ENCODE results near the gene FANK1. TPM values are rescaled to one million over a fixed set of nuclear protein-coding genes. Genes with fewer than 3 reads are reported as not detected.

Gene FANK1
- total RNA-seq, 1 experiment from 2014 or later: 0.73 TPM

GRCh38 chr10:125976960-125977605 is 80.7 kb downstream of the FANK1 start:
- ChIA-PET CTCF (interaction anchor here (0.6 kb wide), 1 partner anchor 48 kb away, joined by 3 read pairs; no protein-coding TSS in a partner anchor), POLR2A (interaction anchor here (0.6 kb wide), 1 partner anchor 43 kb away, joined by 13 read pairs; no protein-coding TSS in a partner anchor)
- Histone ChIP-seq H3K27me3 (replicated peaks; ENCODE audit: control insufficient read depth, insufficient read depth, low read length) (no peaks in the 10 kb centered on the region), H3K4me3 (ENCODE audit: low read depth, low read length) (no peak overlapping the region), H3K9me3 (no peaks in the 10 kb centered on the region), H3K36me3 (ENCODE audit: control insufficient read depth, insufficient read depth, low read length) (no peaks in the 10 kb centered on the region), H3K4me1 (no peaks in the 10 kb centered on the region)
- Mint-ChIP-seq H3K27me3 (ENCODE audit: insufficient read depth, unreplicated experiment) (no peaks in the 10 kb centered on the region), H3K4me1 (ENCODE audit: low read depth, unreplicated experiment) (no peaks in the 10 kb centered on the region), H3K4me3 (ENCODE audit: unreplicated experiment) (no peak overlapping the region), H3K36me3 (ENCODE audit: insufficient read depth, unreplicated experiment) (no peaks in the 10 kb centered on the region), H3K9me3 (ENCODE audit: unreplicated experiment) (no peaks in the 10 kb centered on the region), H3K27ac (ENCODE audit: unreplicated experiment) (no peak overlapping the region)
- no peak for TF ChIP-seq CTCF (IDR thresholded peaks at IDR 0.05; ENCODE audit: insufficient read depth in 1 of 2, low read depth in 1 of 2, low read length in 1 of 2, severe bottlenecking in 1 of 2, unreplicated experiment in 1 of 2)
- intact Hi-C loops (cut with micrococcal nuclease; ENCODE audit: unreplicated experiment): no loop called here
- BruUV-seq (replicated peaks): no TSS peak
- DNase-seq: no peak

- no peaks in the 10 kb centered on the region for H3K9me3 ChIP-seq
- CTCF ChIA-PET: no interaction called here
Measured at GRCh38 chr10:125979976-125980375, 83.6 kb downstream of the FANK1 start.

GRCh38 chr10:125980521-125981035 is 84.2 kb downstream of the FANK1 start:
- Histone ChIP-seq H3K4me1 (no peaks in the 10 kb centered on the region), H3K27me3 (replicated peaks; ENCODE audit: control insufficient read depth, insufficient read depth, low read length) (no peaks in the 10 kb centered on the region), H3K36me3 (ENCODE audit: control insufficient read depth, insufficient read depth, low read length) (no peaks in the 10 kb centered on the region), H3K4me3 (ENCODE audit: low read depth, low read length) (no peak overlapping the region), H3K9me3 (no peaks in the 10 kb centered on the region)
- Mint-ChIP-seq H3K36me3 (ENCODE audit: insufficient read depth, unreplicated experiment) (no peaks in the 10 kb centered on the region), H3K4me1 (ENCODE audit: low read depth, unreplicated experiment) (peaks cover 7% of the 10 kb centered on the region), H3K27ac (ENCODE audit: unreplicated experiment) (no peak overlapping the region), H3K9me3 (ENCODE audit: unreplicated experiment) (no peaks in the 10 kb centered on the region), H3K4me3 (ENCODE audit: unreplicated experiment) (no peak overlapping the region), H3K27me3 (ENCODE audit: insufficient read depth, unreplicated experiment) (peaks cover 5% of the 10 kb centered on the region)
- POLR2A ChIA-PET: no interaction called here
- no peak for TF ChIP-seq CTCF (IDR thresholded peaks at IDR 0.05; ENCODE audit: insufficient read depth in 1 of 2, low read depth in 1 of 2, low read length in 1 of 2, severe bottlenecking in 1 of 2, unreplicated experiment in 1 of 2)
- intact Hi-C loops (cut with micrococcal nuclease; ENCODE audit: unreplicated experiment): loop anchor here (10.0 kb wide), 1 partner anchor 764 kb away; no protein-coding TSS in a partner anchor
- no TSS peak for BruUV-seq (replicated peaks)
- CTCF ChIA-PET: interaction anchor here (2.0 kb wide), 1 partner anchor 46 kb away, joined by 4 read pairs; no protein-coding TSS in a partner anchor
- DNase-seq: no peak

More at GRCh38 chr10:125979976-125980375, 83.6 kb downstream of the FANK1 start:
- intact Hi-C loops (cut with micrococcal nuclease; ENCODE audit: unreplicated experiment): loop anchor here (10.0 kb wide), 1 partner anchor 765 kb away; no protein-coding TSS in a partner anchor
- Histone ChIP-seq H3K27me3 (replicated peaks; ENCODE audit: control insufficient read depth, insufficient read depth, low read length) (no peaks in the 10 kb centered on the region), H3K4me1 (no peaks in the 10 kb centered on the region), H3K4me3 (ENCODE audit: low read depth, low read length) (no peak overlapping the region), H3K36me3 (ENCODE audit: control insufficient read depth, insufficient read depth, low read length) (no peaks in the 10 kb centered on the region)
- POLR2A ChIA-PET: no interaction called here
- H3K27me3 Mint-ChIP-seq (ENCODE audit: insufficient read depth, unreplicated experiment): peaks cover 4% of the 10 kb centered on the region
- BruUV-seq (replicated peaks): no TSS peak
- H3K4me1 Mint-ChIP-seq (ENCODE audit: low read depth, unreplicated experiment): peaks cover 7% of the 10 kb centered on the region
- no peak overlapping the region for H3K27ac Mint-ChIP-seq (ENCODE audit: unreplicated experiment)
- no peaks in the 10 kb centered on the region for H3K36me3 Mint-ChIP-seq (ENCODE audit: insufficient read depth, unreplicated experiment)
- no peak for TF ChIP-seq CTCF (IDR thresholded peaks at IDR 0.05; ENCODE audit: insufficient read depth in 1 of 2, low read depth in 1 of 2, low read length in 1 of 2, severe bottlenecking in 1 of 2, unreplicated experiment in 1 of 2)
- no peaks in the 10 kb centered on the region for H3K9me3 Mint-ChIP-seq (ENCODE audit: unreplicated experiment)
- DNase-seq: no peak
- no peak overlapping the region for H3K4me3 Mint-ChIP-seq (ENCODE audit: unreplicated experiment)
